ENCODE measurements around the gene NRDC.

NRDC gene

GRCh38 chr1:51761351-51761750, 117.2 kb downstream of the NRDC start:
- no peak for DNase-seq (ENCODE audit: low spot score)

DNA sequence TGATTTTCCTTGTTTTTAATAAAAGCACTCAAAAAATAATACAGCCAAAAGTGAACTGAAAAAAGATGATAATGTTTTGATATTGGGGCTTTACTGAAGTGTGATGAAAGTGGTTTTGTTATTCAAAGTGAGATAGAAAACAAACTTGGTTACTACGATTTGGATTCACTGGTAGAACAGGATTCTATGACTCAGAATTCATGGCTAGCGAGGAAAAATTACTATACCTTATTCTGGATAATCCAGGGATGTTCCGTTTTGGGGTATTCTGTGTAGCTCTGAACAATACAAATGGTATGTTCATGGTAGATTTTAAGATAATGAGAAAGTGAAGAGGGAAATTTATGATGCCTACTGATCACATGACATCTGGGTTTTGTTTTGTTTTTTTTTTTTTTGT, 117.7 kb downstream of the NRDC start:
- no peak for DNase-seq (ENCODE audit: low spot score)

DNA sequence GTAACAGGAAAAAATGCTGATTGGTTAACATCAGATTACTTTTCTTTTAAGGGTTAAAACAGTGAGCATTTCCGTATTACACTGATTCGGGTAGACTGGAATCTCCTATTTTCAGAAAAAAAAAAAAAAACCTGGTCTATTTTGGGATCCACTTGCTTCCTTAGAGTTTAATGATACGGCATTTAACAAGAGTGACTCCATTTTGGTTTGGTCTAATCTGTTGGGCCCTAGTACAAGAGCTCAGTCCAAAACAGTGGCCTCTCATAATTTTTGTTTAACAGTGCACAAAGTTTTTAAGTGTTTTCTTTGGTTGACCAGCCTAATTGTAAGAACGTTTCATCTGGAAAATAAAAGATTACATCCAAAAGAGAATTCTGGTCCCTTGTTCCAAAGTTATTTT, 120.2 kb downstream of the NRDC start:
- DNase-seq (ENCODE audit: low spot score), result no peak

- no peak for DNase-seq (ENCODE audit: low spot score)
These were observed 122.2 kb downstream of the NRDC start for GRCh38 chr1:51756290-51756689.

GRCh38 chr1:51755437-51755836, 123.1 kb downstream of the NRDC start:
- no peak for DNase-seq (ENCODE audit: low spot score)

DNA sequence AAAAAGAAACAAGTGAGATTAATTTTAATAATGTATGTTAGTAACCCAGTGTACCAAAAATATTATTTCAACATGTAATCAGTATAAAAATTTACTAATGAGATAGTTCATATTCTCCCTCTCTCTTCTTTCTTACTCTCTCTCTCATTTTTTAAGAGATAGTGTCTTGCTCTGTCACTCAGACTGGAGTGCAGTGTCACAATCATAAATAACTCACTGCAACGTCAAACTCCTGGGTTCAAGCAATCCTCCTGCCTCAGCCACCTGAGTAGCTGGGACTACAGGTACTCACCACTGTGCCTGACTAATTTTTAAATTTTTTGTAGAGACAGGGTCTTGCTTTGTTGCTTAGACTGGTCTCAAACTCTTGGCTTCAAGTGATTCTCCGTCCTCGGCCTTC, 123.9 kb downstream of the NRDC start:
- no peak for DNase-seq (ENCODE audit: low spot score)

DNA sequence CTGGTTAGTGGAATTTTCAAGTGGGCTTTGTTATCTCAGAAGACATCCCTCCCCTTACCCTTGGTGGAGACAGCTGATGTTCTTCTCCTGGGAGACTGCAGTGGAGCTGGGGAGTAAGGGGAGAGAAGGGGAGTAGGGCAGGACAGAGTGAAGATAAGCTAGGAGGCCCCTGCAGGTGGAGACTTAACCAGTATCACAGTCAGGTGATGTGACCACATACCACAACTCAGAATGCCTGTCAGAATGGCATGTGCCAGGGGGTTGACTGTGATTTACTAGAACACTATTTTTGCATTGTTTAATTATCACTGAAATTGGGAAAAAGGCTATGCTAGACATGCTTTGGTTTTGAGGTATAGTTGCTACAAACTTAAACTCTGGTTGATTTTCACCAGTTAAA, 124.6 kb downstream of the NRDC start:
- DNase-seq (ENCODE audit: low spot score), result no peak

DNA sequence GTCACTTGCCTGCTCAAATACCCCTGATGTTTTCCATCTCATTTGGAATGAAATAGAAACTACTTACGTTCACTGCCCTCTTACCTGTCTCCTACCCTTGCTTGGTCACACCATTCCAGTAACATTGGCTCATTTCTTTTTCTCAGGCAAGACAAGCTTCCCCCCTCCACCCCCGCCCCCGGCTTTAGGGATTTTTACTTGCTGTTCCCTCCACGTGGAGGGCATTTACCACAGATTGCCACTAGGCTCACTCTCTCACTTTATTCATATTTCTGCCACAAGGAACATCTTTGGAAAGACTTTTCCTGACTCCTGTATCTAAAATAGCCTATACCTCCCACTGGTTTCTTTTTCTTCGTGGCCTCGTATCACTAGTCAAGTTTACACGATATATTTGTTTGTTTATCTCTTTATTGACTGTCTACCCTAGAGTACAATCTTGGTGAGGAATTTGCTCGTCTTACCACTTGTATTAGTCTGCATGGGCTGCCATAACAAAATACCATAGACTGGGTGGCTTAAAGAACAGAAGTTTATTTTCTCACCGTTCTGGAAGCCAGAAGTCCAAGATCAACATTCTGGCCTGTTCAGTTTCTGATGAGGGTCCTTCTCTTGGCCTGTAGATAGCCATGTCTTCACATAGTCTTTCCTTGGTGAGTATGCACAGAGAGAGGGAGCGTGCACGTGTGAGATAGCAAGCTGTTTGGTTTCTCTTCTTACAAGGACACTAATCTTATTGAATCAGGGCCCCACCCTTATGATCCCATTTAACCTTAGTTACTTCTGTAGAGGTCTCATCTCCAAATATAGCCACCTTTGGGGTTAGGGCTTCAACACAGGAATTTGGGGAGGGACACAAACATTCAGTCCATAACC, 126.2 kb downstream of the NRDC start:
- DNase-seq (ENCODE audit: low spot score), result no peak

GRCh38 chr1:51750729-51751128, 127.8 kb downstream of the NRDC start:
- DNase-seq (ENCODE audit: low spot score), result no peak

DNA sequence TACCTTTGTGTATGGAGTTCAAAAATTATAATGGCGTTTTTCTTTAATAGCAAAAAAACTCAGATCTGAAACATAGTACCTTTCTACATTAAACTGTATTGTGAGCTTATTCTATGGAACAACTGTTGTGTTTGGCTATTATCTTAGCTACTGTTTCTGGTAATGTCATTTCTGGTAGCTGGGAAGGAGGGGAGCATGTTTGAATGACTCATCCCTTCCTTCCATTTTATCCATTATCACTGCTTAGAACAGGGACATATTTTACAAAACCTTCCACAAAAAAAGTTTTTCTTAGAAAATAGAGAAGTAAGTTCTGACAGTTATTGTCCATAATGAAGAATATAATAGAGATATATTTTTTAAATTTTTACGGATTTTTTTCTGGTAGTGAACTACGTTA, 128.3 kb downstream of the NRDC start:
- DNase-seq (ENCODE audit: low spot score), result peak; percentile 60

DNA sequence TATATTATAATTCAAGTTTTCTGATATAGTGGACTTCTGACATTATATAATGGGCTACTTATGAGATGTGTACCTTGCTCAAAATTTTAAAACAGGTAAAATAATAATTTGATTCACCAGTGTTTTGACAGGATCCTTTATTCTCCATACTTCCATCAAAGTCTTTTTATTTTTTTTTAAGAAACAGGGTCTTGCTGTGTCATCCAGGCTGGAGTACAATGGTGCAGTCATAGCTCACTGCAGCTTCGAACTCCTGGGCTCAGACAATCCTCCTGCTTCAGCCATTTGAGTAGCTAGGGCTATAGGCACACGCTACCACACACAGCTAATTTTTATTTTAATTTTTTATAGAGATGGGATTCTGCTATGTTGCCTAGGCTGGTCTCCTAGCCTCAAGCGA, 129.4 kb downstream of the NRDC start:
- DNase-seq (ENCODE audit: low spot score), result no peak

- no peak for DNase-seq (ENCODE audit: low spot score)
These were observed 133.3 kb downstream of the NRDC start for GRCh38 chr1:51745304-51745570.

- no peak for DNase-seq (ENCODE audit: low spot score)
These were observed 133.8 kb downstream of the NRDC start for GRCh38 chr1:51744506-51745303.

DNA sequence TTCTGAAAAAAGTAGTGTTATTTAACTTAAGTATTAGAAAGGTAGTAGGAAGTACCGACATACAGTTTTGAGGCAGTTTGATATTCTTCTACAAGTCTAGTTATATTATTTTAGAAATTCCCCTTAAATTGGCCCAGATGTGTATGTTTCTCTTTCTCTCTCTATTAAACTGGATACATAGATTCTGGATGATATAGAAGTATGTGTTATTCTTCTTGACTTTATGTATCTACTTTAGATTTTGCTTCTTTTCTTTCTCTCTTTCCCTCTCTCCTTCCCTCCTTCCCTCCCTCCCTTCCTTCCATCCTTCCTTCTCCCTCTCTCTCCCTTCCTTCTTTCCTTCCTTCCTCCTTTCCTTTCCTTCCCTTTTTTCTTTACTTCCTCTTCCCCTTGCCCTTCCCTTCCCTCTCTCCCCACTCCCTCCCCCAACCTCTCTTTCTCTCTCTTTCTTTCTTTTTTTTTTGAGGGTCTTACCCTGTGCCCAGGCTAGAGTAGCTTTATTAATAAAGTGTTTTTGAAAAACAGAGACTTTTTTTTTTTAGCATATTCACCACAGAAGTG, 137.3 kb downstream of the NRDC start:
- no peak for DNase-seq (ENCODE audit: low spot score)

DNA sequence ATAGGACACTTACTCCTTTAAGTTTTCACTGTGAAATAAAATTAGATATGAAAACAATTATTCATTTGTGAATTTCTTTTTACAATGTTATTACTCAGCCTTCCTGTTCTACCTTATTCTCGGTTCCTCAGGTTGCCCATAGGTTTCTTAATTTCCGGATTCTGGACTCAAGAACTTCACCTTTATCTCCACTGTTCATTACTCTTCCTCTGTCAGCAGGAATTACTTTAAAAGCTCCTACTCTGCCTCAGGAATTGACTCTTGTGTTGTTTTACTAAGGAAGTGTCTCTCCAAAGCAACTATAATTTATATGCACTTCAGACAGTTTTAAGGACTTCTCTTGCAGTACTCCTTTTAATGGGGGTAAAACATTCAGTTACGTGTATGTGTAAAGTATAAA, 137.9 kb downstream of the NRDC start:
- DNase-seq (ENCODE audit: low spot score), result no peak
